Suppressor macrophage treated with lipopolysaccharide for 1 hour (primary cell): ENCODE results near the gene ZIC5.
"Not testable (repeated sequence)": the region's sequence is repeated elsewhere in the genome, so short reads cannot be mapped to it uniquely, and the experiment has no call there.

Experiments used
- DNase-seq, 3 donors: peaks; one replicate each; pipeline ENCODE4 v3.0.0-alpha.2; 2020 to 2022

The ZIC5 gene

GRCh38 chr13:99959540-99960230, 11.9 kb downstream of the ZIC5 start:
- no peak for DNase-seq

DNA sequence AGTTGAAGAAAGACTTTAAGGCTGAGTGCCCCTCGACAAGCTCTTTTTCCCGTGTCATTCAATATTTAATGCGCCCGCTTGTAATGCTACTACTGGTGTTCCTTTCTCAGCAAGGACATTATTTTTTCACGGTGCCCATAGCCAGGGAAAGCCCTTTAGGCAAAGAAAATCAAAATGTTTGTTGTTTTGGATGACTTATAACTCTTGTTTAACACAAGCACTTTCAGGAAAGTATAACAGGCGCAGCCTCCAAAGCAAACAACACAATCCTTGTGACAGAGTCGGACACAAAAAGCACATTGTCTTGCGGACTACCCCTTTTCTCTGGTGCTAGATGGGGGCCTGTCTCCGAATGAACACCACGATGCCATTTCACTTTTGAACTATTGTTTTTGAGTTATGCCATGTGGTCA, 12.4 kb downstream of the ZIC5 start:
- DNase-seq: no peak

DNA sequence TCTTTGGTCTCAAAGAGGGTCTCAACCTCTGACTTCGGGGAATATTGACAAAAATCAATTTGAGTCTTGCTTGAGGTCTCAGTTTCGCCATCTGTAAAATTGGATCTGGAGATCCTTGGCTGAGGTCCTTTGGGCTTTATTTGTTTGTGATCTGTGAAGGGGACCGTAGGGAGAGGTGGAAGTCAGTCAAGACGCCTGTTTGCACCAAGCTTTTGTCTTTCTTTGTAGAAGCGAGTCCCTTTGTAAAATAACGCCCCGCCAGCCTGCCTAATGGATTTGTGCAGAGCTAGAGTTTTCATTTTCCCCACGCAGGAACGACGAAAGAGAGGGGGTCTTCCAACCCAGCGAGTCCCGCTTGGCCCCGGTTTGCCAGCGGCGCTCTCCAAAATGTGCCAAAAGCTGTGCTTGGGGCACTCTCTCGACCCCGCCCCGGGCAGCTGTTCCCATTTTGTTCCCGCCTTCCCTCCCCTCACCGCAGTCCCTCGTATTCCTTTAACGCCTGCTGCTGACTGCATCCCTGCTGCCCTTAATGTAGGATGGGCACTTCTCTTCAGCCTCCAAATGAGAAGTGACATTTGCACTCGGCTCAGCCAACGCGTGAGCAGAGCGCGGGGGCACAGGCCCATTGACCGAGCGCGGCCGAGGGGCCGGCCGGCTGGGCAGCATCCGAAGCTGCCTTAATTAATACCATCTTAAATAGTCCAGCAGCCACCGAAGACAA, 13.0 kb downstream of the ZIC5 start:
- no peak for DNase-seq

- no peak for DNase-seq
Measured at GRCh38 chr13:99956473-99957349, 14.9 kb downstream of the ZIC5 start.

DNA sequence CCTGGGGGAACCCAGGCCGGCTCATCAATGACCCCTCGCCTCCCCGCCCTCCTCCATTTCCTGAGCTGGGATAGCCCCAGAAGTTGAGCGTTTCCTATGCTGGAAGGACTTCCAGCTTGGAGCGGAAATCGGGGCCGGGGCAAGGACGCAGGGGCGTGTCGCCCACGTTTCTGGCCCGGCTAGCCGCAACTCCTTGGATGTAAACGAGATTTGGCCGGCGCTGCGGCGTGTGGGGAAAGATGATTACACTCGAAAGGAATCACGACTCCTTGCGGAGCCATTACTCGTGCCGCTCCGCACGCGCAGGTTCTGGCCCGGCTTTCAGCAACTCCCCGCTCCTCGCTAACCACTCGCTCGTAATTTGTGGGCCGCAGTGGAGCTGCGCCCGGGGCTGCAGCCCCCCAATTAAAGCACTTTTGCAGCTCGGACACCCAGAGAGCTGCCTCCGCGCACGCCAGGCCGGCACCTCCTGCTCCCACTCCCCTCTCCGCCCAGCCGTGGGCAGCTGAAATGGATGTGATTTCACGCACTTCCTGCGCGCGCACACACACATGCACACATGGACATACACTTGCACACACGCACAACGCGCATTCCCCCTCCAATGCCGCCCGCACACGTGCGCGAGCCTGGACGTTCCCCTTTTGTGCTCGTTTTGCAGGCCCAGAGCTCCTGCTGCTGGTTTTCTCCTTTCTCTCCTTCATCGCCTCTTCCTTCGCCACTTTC, 15.7 kb downstream of the ZIC5 start:
- no peak for DNase-seq

DNA sequence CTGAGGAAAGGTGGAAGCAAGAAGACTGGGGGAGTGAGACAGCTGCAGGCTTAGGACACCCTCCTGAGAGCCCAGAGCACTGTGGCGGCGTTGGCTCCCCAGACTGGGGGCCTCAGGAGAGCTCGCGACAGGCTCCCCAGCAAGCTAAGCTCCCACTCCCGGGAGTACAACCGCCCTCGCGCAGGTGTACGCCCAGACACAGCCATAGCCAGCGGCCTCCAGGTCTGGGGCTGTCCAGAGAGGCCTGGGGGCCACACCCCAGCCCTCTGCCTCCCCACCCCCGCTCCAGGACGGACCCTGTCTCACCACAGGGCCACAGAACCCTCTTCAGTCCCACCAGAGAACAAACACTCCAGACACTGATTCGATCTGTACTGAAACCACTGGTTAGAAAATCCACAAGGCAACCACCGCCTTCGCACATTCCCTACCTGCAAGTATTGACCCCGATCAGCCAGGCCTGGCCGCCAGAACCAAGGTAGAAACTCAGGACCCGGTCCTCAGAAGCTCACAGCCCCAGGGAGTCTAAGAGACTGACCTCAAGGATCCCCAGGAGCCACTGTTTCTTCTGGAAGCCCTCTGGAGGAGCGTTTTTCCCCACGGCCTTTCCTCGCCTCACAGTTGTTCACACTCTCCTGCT, 16.3 kb downstream of the ZIC5 start:
- DNase-seq: no peak

DNA sequence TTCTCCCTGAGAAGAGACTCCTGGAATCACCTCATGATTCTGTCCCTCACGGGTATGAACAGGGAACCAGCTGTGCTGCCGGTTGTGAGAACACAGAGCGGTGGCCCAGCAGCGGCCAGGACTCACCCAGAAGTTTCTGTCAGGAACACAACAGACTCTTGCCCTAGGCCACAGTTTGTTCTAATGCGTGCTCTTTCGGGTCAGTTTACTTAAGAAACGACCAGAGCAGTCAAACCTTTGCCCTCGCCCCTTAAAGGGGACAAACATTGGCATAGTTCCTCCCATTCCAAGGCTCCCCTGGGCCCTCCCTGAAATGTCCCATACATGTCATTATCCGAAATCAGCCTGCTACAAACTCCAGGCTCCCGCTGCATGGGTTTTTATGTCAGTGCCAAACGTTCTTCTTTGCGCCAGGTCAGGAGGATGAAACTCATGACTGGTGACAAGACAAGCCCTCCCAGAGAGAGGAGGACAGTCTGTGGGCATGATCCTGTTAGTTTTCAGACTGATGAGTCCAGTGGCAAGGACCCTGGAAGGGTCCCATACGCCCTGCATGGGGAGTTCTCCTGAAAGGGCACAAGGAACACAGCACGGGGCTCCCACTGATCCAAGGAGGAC, 18.3 kb downstream of the ZIC5 start:
- DNase-seq: no peak

DNA sequence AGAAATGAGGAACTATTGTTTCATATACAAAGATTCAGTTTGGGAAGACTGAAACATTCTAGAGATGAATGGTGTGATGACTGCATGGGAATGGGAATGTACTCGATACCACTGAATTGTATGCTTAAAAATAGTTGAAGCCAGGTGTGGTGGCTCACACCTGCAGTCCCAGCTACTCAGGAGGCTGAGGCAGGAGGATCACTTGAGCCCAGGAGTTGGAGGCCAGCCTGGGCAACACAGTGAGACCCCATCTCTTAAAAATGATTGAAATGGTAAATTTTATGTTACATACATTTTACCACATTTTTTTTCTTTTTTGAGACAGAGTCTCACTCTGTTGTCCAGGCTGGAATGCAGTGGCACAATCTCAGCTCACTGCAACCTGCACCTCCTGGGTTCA, 19.9 kb downstream of the ZIC5 start:
- DNase-seq: not testable (repeated sequence)

GRCh38 chr13:99949679-99950413, 21.7 kb downstream of the ZIC5 start:
- no peak for DNase-seq

- no peak for DNase-seq
Measured at GRCh38 chr13:99948907-99949678, 22.5 kb downstream of the ZIC5 start.

GRCh38 chr13:99948411-99948810, 23.2 kb downstream of the ZIC5 start:
- DNase-seq: no peak

GRCh38 chr13:99947666-99948065, 23.9 kb downstream of the ZIC5 start:
- no peak for DNase-seq

- DNase-seq: not testable (repeated sequence)
Measured at GRCh38 chr13:99945515-99945914, 26.1 kb downstream of the ZIC5 start.

GRCh38 chr13:99944606-99945005, 27.0 kb downstream of the ZIC5 start:
- DNase-seq: no peak

- DNase-seq: no peak
Measured at GRCh38 chr13:99944102-99944501, 27.5 kb downstream of the ZIC5 start.

DNA sequence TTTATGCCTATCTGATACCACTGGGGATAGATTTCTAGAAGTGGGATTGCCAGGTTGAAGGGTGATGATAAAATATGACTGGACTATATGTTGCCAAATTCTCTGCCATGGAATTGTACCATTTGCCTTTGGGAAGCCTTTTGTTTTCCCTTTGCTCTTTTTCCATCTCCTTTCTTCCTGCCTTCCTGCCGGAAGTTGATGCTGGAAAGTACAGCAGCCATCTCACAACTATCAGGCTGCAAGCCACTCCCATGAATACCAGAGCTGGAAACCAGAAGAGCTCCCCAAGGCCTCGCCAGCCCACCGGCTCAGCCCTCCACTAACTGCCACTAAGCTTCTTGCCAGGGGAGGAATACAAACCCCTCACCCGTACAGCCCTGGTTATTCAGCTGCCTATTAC, 29.7 kb downstream of the ZIC5 start:
- DNase-seq: no peak

DNA sequence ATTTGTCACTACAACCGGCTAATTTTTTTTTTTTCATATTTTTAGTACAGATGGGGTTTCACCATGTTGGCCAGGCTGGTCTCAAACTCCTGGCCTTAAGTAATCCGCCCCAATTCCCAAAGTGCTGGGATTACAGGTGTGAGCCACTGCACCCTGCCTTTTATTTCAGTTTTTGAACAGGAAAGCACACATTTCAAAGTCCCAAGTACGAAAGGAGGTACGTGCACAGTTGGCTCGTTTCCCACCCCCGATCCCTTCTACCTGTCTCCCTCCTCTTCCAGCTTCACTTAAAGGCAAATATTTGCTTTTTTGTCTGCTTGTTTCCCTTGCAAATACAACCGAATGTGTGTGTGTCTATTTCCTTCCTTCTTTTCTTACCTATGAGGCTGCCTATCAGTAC, 30.5 kb downstream of the ZIC5 start:
- DNase-seq: no peak

DNA sequence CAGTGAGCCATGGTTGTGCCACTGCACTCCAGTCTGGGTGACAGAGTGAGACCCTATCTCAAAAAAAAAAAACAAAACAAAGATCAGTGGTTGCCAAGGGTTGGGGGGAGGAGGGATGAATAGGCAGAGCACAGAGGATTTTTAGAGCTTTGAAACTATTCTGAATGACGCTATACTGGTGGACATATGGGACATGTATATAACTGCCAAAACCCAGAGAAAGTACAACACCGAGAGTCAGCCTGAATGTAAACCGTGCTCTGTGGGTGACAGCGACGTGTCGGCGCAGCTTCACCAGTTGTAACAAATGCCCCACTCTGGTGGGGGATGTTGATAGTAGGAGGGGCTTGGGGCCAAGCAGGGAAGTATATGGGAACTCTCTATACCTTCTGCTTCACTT, 32.9 kb downstream of the ZIC5 start:
- DNase-seq: no peak

- DNase-seq: no peak
Measured at GRCh38 chr13:99935772-99936171, 35.8 kb downstream of the ZIC5 start.

GRCh38 chr13:99932912-99933311, 38.7 kb downstream of the ZIC5 start:
- DNase-seq: no peak
